Measurements from ENCODE around the gene BNC1. TPM values are rescaled to one million over a fixed set of nuclear protein-coding genes. Genes with fewer than 3 reads are reported as not detected.

The BNC1 gene
- total RNA-seq, 2 experiments from 2014 or later: not detected

DNA sequence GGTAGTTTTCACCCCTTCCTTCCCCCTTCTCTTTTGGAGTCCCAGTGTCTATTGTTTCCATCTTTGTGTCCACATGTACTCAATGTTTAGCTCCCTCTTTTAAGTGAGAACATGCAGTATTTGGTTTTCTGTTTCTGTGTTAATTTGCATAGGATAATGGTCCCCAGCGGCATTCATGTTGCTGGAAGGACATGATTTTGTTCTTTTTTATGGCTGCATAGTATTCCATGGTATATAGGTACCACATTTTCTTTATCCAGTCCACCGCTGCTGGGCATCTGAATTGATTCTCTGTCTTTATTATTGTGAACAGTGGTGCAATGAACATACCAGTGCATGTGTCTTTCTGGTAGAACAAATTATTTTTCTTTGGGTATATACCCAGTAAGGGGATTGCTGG lies 69.2 kb downstream of the BNC1 start:
- no peaks in the 10 kb centered on the region for H3K36me3 Mint-ChIP-seq
- H3K4me3 Mint-ChIP-seq: no peak overlapping the region
- H3K27me3 Mint-ChIP-seq: peaks cover 28% of the 10 kb centered on the region
- no peaks in the 10 kb centered on the region for H3K9me3 Mint-ChIP-seq
- DNase-seq: no peak
- POLR2A ChIA-PET: no interaction called here
- H3K27ac Mint-ChIP-seq: no peak overlapping the region
- H3K4me1 Mint-ChIP-seq (ENCODE audit: low read depth): no peaks in the 10 kb centered on the region
- CTCF ChIA-PET: no interaction called here
- intact Hi-C loops (cut with micrococcal nuclease): no loop called here

DNA sequence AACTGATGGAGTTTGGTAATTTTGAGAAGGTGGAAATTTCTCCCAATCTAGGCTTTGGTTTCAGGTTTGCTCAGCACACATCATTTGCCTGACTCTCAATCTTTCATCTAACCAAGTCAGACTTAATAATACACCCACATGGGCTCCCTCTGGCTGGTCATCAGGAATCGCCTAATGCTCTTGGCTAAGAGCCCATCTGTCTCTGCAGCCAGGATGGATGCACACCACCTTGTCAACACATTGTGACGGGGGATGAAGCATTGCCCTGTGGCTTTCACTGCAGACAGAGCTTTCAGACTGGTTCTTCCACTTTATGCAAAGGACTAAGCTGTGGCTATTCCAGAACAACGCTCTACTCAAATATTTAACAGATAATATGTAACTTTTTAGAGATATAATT lies 73.8 kb downstream of the BNC1 start:
- Mint-ChIP-seq H3K4me3 (no peak overlapping the region), H3K9me3 (no peaks in the 10 kb centered on the region), H3K27me3 (peaks cover 16% of the 10 kb centered on the region), H3K36me3 (peaks cover 3% of the 10 kb centered on the region), H3K4me1 (ENCODE audit: low read depth) (peaks cover 4% of the 10 kb centered on the region), H3K27ac (no peak overlapping the region)
- intact Hi-C loops (cut with micrococcal nuclease): no loop called here
- ChIA-PET CTCF (interaction anchor here (1.0 kb wide), 1 partner anchor 22 kb away, joined by 6 read pairs; no protein-coding TSS in a partner anchor), POLR2A (interaction anchor here (0.7 kb wide), 1 partner anchor 710 kb away, joined by 3 read pairs; no protein-coding TSS in a partner anchor)
- no peak for DNase-seq

DNA sequence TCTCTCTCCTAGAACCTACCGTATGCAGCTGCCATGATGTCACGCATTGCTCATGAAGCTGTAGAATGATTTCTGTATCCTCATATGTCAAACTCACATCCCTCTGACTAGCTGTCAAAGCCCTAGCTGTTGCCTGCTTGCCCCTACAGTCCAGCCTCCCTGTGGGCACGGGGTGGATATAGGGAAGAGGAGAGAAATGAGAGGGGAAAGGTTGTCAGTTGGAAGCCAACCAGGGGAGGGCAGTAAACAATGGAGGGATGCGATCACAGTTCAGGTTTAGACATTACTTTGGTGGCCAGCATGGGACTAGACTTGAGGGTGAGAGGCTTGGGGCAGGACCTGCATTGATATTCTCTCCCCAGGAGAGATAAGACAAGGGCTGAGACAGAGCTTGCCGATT lies 75.1 kb downstream of the BNC1 start:
- CTCF ChIA-PET: no interaction called here
- no peak overlapping the region for H3K27ac Mint-ChIP-seq
- peaks cover 16% of the 10 kb centered on the region for H3K27me3 Mint-ChIP-seq
- POLR2A ChIA-PET: no interaction called here
- intact Hi-C loops (cut with micrococcal nuclease): loop anchor here (10.0 kb wide), 1 partner anchor 395 kb away; no protein-coding TSS in a partner anchor
- H3K4me3 Mint-ChIP-seq: no peak overlapping the region
- DNase-seq: no peak
- H3K9me3 Mint-ChIP-seq: no peaks in the 10 kb centered on the region
- peaks cover 4% of the 10 kb centered on the region for H3K4me1 Mint-ChIP-seq (ENCODE audit: low read depth)
- H3K36me3 Mint-ChIP-seq: peaks cover 3% of the 10 kb centered on the region

DNA sequence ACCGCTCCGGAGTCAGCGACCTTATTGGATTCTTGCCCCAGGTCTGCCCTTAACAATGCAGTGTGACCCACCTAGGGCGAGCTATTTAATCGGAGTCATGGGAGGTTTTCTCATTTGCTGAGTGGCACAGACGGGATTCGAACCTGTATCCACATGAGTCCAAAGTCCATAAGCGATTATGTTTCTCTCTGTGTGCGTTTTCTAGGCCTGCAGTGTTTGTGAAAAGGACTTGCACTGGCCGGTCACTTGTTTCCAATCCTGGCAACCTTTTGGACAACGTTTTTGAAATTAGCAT lies 76.2 kb downstream of the BNC1 start:
- no peak overlapping the region for H3K4me3 Mint-ChIP-seq
- H3K27ac Mint-ChIP-seq: no peak overlapping the region
- no peaks in the 10 kb centered on the region for H3K9me3 Mint-ChIP-seq
- H3K4me1 Mint-ChIP-seq (ENCODE audit: low read depth): peaks cover 4% of the 10 kb centered on the region
- POLR2A ChIA-PET: no interaction called here
- CTCF ChIA-PET: interaction anchor here (0.7 kb wide), 1 partner anchor 296 kb away, joined by 3 read pairs; no protein-coding TSS in a partner anchor
- H3K27me3 Mint-ChIP-seq: peaks cover 17% of the 10 kb centered on the region
- peaks cover 3% of the 10 kb centered on the region for H3K36me3 Mint-ChIP-seq
- no peak for DNase-seq
- intact Hi-C loops (cut with micrococcal nuclease): loop anchor here (1.0 to 10.0 kb wide), 2 partner anchors 198 to 394 kb away; no protein-coding TSS in a partner anchor

DNA sequence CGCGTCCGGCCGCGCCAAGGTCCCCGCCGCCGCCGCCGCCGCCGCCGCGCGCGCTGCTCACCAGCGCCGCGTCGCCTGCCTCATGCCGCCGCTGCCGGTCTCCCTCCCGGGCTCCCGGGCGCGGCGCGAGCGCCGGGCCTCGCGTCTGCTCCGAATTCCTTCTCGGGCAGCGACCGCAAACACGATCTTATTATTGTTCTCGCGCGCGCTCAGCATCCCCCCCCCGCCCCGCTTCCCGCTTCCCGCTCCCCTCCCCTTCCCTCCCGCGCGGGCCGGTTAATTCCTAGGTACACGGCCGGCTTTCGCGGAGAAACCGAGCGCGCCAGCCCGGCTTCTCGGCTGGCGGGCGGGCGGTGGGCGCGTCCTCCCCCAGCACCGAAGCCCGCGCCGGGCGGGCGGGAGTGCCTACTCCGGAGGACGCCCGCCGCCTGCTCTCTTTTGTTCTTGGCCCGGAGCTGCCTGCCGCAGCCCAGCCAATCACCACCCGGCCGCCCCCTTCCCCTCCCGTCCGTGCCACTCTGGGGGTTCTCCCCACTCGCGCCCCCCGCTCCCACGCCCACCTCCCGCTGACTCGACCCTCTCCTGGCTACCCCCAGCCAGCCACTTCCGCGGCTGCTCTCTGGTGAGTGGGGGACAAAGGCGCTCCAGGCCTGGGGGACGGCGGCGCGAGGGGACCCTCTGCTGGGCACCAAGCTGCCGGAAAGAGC lies 76.7 kb downstream of the BNC1 start, which contains the start of gene HDGFL3:
HDGFL3 (minus strand) TSS at position 164 of the 707 bp plus-strand sequence. CDS start 409 bp downstream, outside the sequence.
- Mint-ChIP-seq H3K9me3 (no peaks in the 10 kb centered on the region), H3K36me3 (peaks cover 3% of the 10 kb centered on the region), H3K27ac (no peak within 1 kb of the TSS), H3K4me1 (ENCODE audit: low read depth) (peaks cover 4% of the 10 kb centered on the region), H3K4me3 (peak within 1 kb of the TSS; percentile 77), H3K27me3 (peaks cover 18% of the 10 kb centered on the region)
- POLR2A ChIA-PET: no interaction called here
- DNase-seq: peak; percentile 28
- intact Hi-C loops (cut with micrococcal nuclease): loop anchor here (1.0 to 10.0 kb wide), 2 partner anchors 198 to 393 kb away; no protein-coding TSS in a partner anchor
- CTCF ChIA-PET: interaction anchor here (0.7 kb wide), 1 partner anchor 295 kb away, joined by 3 read pairs; no protein-coding TSS in a partner anchor

DNA sequence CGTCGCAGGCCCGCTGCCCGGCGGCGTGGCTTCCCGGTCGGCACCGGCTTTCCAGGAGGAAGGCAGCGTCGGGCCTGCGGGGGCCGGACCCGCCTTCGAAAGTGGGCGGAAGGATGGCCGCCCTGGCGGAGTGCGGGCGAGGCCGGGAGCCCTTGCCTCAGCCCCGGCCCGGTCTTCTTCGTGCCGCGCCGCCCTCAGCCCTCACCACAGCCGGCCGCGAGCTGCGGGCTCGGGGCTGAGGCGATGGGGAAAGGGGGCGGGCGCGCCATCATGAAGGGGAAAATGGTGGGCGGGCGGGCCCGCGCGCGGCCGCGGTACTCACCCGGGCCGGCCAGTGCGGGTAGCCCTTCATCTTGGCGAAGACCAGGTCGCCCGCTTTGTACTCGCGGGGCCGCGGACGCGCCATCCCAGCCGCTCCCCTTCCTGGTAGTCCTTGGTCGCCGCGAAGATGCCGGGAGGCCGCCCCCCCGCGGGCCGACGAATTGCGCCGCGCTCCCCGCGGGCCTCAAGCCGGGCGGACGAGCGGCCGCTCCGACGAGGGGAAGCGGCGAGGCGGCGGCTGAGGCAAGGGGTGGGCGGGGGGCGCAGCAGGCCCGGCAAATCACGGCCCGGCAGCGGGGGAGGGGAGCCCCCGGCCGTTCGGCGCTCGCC lies 77.3 kb downstream of the BNC1 start:
- Mint-ChIP-seq H3K4me3 (no peak overlapping the region), H3K36me3 (peaks cover 3% of the 10 kb centered on the region), H3K9me3 (no peaks in the 10 kb centered on the region), H3K4me1 (ENCODE audit: low read depth) (peaks cover 4% of the 10 kb centered on the region), H3K27me3 (peaks cover 14% of the 10 kb centered on the region), H3K27ac (no peak overlapping the region)
- POLR2A ChIA-PET: no interaction called here
- CTCF ChIA-PET: no interaction called here
- DNase-seq: peak; percentile 15
- intact Hi-C loops (cut with micrococcal nuclease): loop anchor here (10.0 kb wide), 1 partner anchor 392 kb away; no protein-coding TSS in a partner anchor

DNA sequence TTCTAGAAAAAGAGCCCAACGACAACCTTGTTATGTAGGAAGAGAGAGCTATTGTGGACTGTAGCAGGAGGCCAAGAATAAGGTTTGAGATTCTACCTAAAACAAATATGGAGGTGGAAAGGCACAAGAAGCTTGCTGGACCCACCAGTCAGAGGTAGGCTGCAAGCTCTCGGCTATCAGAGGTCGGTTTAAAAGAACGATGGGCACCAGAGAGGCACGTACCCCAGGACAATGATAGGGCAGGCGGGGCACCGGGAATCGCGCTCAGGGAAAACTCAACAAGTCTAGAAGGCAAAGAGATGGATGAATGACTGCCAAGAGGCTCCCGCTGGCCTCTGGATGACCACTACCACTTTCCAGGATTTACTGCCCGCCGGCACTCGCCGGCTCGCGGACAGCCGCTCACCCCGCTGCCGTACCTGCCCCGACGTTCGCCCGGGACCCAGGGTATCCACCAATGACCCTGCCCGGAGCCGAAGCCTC lies 77.9 kb downstream of the BNC1 start:
- DNase-seq: no peak
- ChIA-PET CTCF (no interaction called here), POLR2A (no interaction called here)
- Mint-ChIP-seq H3K9me3 (no peaks in the 10 kb centered on the region), H3K27ac (peak overlapping the region; percentile 68), H3K4me3 (peak overlapping the region; percentile 77), H3K4me1 (ENCODE audit: low read depth) (peaks cover 4% of the 10 kb centered on the region), H3K36me3 (peaks cover 3% of the 10 kb centered on the region), H3K27me3 (peaks cover 16% of the 10 kb centered on the region)
- intact Hi-C loops (cut with micrococcal nuclease): loop anchor here (10.0 kb wide), 1 partner anchor 392 kb away; no protein-coding TSS in a partner anchor

Other genes with a start within 250 kb of the BNC1 start
- gene BTBD1, start 217.4 kb downstream of the BNC1 start, total RNA-seq: 10 to 100 TPM; 52.9 to 53.3 TPM
- 1 to 10 TPM; 1.9 to 2.2 TPM for gene TM6SF1, start 177.0 kb downstream of the BNC1 start, total RNA-seq
- gene HDGFL3, start 76.8 kb downstream of the BNC1 start, total RNA-seq: 1 to 10 TPM; 7.1 to 8.0 TPM
- gene SH3GL3, start 162.7 kb upstream of the BNC1 start, total RNA-seq: not detected